Lower leg skin (tissue), 4 donors: Measurements from ENCODE around the gene SLC10A7. TPM values are rescaled to one million over a fixed set of nuclear protein-coding genes. Genes with fewer than 3 reads are reported as not detected.

ENCODE experiments used
- DNase-seq, 2 donors: peaks; one replicate each; pipeline ENCODE4 v3.0.0-alpha.2; 2019; ENCODE audit warnings: low spot score in 2 of 2
- H3K4me3 ChIP-seq: fragments of 200-600 bp; sonication (generic); 2 replicates; pipeline ENCODE4 v1.5.1; 2017; ENCODE audit warnings: mild to moderate bottlenecking, low read depth; ENCODE audit not compliant: poor library complexity, severe bottlenecking
- CTCF ChIP-seq, 3 donors: fragments of 450-650 bp; IDR thresholded peaks; one replicate each; pipeline ENCODE4 v1.5.1; 2016; ENCODE audit warnings: antibody characterized with exemption in 3 of 3, mild to moderate bottlenecking in 3 of 3, moderate library complexity in 2 of 3
- POLR2A ChIP-seq, 2 donors: fragments of 450-650 bp; IDR thresholded peaks; one replicate each; pipeline ENCODE4 v1.6.1; 2016 to 2017; ENCODE audit warnings: antibody characterized with exemption in 2 of 2, mild to moderate bottlenecking in 1 of 2, moderate library complexity in 1 of 2
- WGBS, 2 donors: methylation state at CpG; one replicate each; pipeline ENCODE4 v1.1.5; 2018; 5-methylcytosine and 5-hydroxymethylcytosine counted together
- intact Hi-C: fragments of 100-400 bp; cut with DNase I; formaldehyde crosslinking; loops from one replicate; pipeline ENCODE4 v1.15.0; 2023; ENCODE audit warnings: low total_unique reads
- microRNA-seq, 2 donors: library from miRNA; unstranded; fragments of <30 nt; microRNA quantifications; one replicate each; pipeline ENCODE4, GENCODE V29; 2016; ENCODE audit warnings: borderline replicate concordance in 2 of 2, borderline number of aligned reads in 1 of 2
- total RNA-seq, 4 donors: library from RNA; depleted of rRNA; stranded (reverse); fragments of >200 nt; gene quantifications; one replicate each; pipeline ENCODE4 v1.1.0, GENCODE V29; 2016

SLC10A7 gene
- total RNA-seq, 4 donors from 2014 or later, result 5.5 to 11.0 (median 8.8) TPM

GRCh38 chr4:146214238-146214637 is 307.5 kb downstream of the SLC10A7 start, which contains the start of gene REELD1:
Gene REELD1 (plus strand): TSS chr4:146214538. CDS start chr4:146216953, 2,415 bp downstream.
- TF ChIP-seq POLR2A (IDR thresholded peaks at IDR 0.05), result no peak
- TF ChIP-seq CTCF (IDR thresholded peaks at IDR 0.05), result no peak
- intact Hi-C loops, result no loop called here
- no peak within 1 kb of the TSS for H3K4me3 ChIP-seq
- WGBS, 2 donors, result 70 to 74% methylated on average over 5 of the region's 5 CpGs
- DNase-seq, result no peak

GRCh38 chr4:146212781-146213180 is 309.0 kb downstream of the SLC10A7 start:
- intact Hi-C loops, result no loop called here
- H3K4me3 ChIP-seq, result no peak overlapping the region
- TF ChIP-seq POLR2A (IDR thresholded peaks at IDR 0.05), result no peak
- no peak for TF ChIP-seq CTCF (IDR thresholded peaks at IDR 0.05)
- 87 to 89% methylated on average over 9 of the region's 9 CpGs for WGBS, 2 donors
- no peak for DNase-seq

- WGBS, 2 donors, result 54% methylated on average over 7 of the region's 7 CpGs
- DNase-seq, result no peak
- no peak overlapping the region for H3K4me3 ChIP-seq
- intact Hi-C loops, result no loop called here
- TF ChIP-seq POLR2A (IDR thresholded peaks at IDR 0.05), result no peak
- TF ChIP-seq CTCF (IDR thresholded peaks at IDR 0.05), result no peak
These were observed 310.3 kb downstream of the SLC10A7 start for GRCh38 chr4:146211440-146211839.

GRCh38 chr4:146210890-146211289 is 310.9 kb downstream of the SLC10A7 start:
- no peak for DNase-seq
- intact Hi-C loops, result no loop called here
- H3K4me3 ChIP-seq, result no peak overlapping the region
- WGBS, 2 donors, result 46 to 53% methylated on average over 2 of the region's 2 CpGs
- no peak for TF ChIP-seq POLR2A (IDR thresholded peaks at IDR 0.05)
- no peak for TF ChIP-seq CTCF (IDR thresholded peaks at IDR 0.05)

GRCh38 chr4:146207410-146207809 is 314.3 kb downstream of the SLC10A7 start:
- H3K4me3 ChIP-seq, result no peak overlapping the region
- TF ChIP-seq CTCF (IDR thresholded peaks at IDR 0.05) (no peak), POLR2A (IDR thresholded peaks at IDR 0.05) (no peak)
- DNase-seq, result no peak
- intact Hi-C loops, result no loop called here
- 76% methylated on average over 5 of the region's 5 CpGs for WGBS, 2 donors

Small RNA genes within 50 kb of the gene (microRNA-seq; reads per million reads assigned to microRNA genes)
- gene MIR7849, result 0 reads per million in 2 donors

Other genes with a start within 250 kb of the SLC10A7 start
- not detected for gene POU4F2, start 117.0 kb upstream of the SLC10A7 start, total RNA-seq